Raji (cell line): Measurements from ENCODE around the gene CNOT3.

Experiments used
- POLR2A ChIP-seq: IDR thresholded peaks from 2 replicates; pipeline ENCODE4 v1.6.1; 2011; ENCODE audit warnings: low read depth, low read length, control low read depth; ENCODE audit not compliant: insufficient read depth

The CNOT3 gene

DNA sequence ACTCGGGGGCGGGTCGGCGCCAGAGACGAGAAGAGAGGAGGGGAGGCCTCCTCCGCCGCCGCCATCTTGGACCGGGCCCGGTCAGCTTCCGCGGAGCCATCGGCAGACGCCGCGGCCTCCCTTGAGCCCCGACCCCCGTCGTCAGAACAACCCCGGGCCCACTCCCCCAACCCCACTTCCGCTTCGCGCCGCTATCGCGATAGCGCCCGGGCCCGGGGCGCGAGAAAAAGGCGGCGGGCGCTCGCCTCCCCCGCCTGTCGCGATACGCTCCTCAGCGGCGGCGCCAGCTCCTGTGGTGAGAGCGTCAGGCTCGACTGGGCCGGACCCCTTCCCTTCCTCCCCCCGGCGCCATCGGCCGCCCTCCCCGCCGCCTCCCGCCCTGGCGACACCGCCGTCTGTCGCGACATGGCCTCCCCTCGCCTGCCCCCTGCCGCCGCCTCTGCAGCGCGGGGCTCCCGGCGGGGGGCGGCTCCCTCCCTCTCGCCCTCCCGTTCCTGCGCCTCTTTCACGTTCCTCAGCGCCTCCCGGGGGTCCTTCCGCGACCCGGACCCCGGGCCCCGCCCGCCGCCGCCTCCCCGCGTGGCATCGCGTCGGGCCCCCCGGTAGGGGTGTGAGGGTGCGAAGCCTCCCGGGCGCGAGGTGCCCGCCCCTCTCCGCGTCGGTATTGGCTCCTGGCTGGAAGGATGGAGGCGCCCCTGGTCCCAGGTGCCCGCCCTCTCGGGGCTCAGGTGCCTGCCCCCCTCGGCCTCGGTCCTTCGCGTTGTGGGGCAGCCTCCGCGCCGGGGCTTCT is at the start of gene CNOT3:
Gene CNOT3, plus strand, starts transcription at position 64 of the 790 bp plus-strand sequence. CDS start 5,217 bp downstream, outside the sequence.
- TF ChIP-seq POLR2A = peak; percentile 66

DNA sequence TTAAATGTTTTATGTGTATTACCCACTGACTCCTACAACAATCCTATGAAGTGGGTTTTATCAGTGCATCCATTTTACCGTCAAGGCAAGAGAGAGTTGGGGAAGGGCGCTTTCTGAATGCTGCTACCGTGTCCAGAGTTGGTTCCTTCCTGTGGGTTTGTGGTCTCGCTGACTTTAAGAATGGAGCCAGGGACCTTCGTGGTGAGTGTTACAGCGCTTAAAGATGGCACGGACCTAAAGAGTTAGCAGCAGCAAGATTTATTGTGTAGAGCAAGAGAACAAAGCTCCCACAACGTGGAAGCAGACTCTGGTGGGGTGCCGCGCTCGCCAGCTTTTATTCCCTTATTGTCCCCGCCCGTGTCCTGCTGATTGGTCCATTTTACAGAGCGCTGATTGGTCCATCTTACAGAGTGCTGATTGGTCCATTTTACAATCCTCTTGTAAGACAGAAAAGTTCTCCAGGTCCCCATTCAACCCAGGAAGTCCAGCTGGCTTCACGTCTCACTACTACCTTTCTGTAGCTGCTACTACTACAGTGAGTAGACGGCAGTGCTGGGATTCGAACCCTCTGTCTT is 43.0 kb upstream of the CNOT3 start:
- TF ChIP-seq POLR2A = no peak

DNA sequence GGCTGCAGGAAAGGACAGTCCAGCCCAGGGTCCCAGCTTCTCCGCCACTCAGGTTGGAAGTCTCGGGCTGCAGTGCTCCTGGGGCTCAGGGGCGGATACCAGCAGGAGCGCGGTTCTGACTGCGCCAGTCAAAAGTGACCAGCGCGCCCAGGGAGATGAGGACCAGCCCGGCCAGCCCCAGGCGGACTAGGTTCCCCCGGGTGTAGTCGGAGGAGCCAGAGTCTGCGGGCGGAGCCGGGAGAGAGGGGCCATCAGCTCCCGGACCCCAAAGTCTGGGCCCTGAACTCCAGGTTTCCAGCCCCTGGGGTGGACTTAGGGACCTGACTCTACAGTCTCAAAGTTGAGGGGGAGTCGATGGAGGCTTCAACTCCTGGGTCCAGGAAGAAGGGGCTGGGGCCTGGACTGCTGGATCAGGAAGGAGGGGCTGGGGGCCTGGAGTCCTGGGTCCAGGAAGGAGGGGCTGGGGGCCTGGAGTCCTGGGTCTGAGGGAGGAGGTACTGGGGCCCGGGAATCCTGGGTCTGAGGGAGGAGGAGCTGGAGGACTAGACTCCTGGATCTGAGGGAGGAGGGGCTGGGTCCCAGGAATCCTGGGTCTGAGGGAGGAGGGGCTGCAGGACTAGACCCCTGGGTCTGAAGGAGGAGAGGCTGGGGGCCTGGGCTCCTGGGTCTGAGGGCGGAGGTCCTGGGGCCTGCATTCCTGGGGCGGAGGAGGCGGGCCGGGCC is 42.3 kb upstream of the CNOT3 start:
- no peak for TF ChIP-seq POLR2A

DNA sequence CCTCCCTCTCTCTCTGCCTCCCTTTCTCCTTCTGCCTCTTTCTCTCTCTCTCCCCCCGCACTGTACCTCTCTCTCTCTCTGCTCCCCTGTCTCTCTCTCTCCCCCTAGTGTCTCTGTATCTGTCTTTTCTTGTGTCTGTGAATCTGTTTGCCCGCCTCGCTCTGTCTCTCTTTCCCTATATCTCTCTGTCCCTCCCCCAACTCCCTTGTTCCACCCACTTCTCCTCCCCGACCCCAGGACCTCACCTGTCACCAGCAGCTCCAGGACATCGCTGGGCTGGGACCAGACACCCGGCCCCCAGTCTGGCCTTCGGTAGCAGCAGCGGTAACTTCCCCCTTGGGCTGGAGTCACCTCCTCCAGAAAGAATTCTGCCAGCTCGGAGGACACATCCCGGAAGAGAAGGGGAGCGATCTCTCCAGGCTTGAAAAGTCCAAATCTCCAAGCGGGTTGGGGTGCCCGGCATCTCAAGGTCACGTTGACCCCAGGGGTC is 40.9 kb upstream of the CNOT3 start:
- 0 out of 2 replicates have a peak, but pooled peaks have one; percentile 21 for TF ChIP-seq POLR2A

- no peak for TF ChIP-seq POLR2A
Measured at GRCh38 chr19:54099190-54099902, 38.2 kb upstream of the CNOT3 start.

DNA sequence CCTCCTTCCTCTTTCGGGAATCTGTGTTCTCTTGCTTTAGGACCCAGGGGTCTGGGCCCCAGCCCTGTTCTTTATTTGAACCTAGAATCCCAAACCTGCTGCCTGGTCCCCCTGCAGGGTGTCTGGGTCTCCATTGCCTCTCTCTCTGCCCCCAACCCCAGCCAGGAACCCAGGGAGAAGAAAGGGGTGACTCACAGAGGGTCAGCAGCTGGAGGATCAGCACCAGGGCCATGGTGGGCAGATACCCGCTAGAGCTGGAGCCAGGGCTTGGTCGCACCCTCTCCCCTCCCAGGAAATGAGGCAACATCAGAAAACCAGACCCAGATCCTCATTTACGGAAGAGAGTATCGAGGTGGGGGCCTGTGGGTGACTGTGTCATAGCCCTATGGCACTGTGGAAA is 37.0 kb upstream of the CNOT3 start, which contains the start of gene OSCAR:
Gene OSCAR, minus strand, starts transcription at position 243 of the 400 bp plus-strand sequence. Its CDS starts 11 bp downstream, at position 232.
- TF ChIP-seq POLR2A = no peak

DNA sequence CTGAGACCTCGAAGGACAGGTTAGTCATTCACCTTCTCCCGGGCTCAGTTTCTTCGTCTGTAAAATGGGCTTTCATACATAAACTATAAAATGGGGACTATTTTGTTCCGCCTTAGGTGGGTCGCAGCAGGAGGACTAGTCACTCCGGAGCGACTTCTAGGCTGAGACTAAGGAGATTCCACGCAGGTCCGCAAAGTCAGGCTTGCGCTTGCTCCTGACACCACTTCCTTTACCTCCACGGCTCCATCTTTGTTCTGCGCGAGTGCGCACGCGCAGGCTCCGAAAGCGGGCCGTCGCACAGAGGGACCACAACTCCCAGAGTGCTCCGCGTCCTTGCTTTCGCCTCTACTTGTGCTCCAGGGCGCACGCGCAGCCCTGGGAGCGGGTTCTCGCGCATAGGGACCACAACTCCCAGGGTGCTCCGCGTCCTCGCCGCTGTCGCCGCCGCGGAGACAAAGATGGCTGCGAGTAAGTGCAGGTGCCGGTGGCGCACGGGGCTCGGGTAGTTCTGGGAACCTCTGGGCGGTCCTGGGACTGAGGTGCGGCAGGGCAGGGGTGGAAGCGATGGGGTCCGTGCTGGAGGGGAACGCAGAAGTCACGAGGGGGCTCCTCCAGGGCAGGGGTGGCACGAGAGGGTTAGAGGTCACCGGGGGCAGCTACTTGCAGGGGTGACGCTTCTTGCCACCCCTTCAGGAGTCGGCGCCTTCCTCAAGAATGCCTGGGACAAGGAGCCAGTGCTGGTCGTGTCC is 35.0 kb upstream of the CNOT3 start, which contains the start of gene NDUFA3:
Gene NDUFA3, plus strand, starts transcription at position 435 of the 749 bp plus-strand sequence. Its CDS starts 24 bp downstream, at position 459.
- TF ChIP-seq POLR2A = peak; percentile 86

DNA sequence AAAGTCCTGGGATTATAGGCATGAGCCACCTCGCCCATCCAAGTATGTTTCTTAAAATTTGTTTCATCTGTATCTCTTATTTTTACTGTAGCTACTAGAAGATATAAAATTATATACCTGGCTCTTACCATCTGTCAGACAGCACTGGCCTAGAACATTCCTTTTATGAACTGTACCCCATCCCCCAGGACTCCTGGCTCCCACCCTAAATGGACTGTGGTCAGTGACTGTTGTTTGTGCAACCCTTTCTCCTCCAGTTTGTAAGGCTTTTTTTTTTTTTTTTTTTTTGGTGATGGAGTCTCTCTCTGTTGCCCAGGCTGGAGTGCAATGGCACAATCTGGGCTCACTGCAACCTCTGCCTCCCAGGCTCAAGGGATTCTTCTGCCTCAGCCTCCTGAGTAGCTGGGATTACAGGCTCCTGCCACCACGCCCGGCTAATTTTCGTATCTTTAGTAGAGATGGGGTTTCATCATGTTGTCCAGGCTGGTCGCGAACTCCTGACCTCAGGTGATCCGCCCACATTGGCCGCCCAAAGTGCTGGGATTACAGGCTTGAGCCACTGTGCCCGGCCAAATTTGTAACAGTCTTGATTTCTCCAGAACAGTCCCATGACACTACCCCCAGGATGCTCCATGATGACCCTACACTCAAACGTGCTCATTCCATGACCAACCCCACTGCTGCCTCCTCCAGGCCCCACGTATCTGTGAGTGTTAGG is 32.4 kb upstream of the CNOT3 start:
- TF ChIP-seq POLR2A = no peak

DNA sequence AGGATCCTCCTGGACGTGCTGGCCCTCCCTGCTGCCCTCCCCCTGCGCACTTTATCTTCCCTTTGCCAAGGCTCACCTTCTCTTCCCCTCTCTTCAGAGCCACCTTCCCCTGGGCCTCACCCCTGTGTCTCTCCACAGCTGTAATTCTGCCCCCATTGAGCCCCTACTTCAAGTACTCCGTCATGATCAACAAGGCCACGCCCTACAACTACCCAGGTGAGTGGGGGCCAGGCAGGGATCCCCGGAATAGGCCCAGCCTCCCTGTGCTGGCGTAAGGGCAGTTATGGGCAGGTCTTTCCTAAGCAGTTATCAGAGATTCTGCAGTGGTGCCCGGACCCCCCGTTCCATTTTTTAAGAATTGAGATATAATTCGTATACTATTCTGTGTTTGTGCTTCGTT is 31.8 kb upstream of the CNOT3 start:
- no peak for TF ChIP-seq POLR2A

DNA sequence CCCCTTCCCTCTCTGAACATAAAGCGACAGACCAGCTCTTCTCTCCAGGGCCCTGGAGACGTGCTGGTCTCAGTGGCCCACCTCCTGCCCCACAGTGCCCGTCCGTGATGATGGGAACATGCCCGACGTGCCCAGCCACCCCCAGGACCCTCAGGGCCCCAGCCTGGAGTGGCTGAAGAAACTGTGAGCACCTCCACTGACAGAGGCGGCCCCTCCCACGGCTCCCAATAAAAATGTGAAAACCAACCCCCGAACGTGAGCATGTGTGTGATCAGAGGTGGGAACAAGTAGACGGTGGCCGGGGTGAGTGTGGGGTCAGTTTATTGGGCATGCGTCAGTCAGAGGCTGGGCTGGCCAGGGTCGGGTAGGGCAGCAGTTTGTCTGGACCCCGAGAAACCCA is 30.8 kb upstream of the CNOT3 start:
- TF ChIP-seq POLR2A = no peak

- no peak for TF ChIP-seq POLR2A
Measured at GRCh38 chr19:54107876-54108490, 29.6 kb upstream of the CNOT3 start.

DNA sequence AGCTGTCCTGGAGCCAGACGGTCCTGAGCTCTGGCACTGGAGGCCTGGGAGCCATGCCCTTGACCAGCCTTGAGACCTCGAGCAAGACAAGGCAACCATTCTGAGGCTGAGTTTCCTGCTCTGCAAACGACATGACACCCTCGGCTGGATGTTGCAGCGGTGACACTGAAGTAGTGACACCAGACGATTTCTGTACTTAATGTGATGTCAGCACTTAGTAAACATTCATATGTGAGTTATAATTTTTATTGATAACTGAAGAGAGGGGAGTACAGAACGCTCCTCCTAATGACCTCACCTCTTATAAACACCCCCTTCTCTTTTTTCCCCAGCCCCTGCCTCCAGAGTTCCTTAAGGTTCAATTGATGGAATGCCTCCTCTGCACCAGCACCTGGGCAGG is 29.1 kb upstream of the CNOT3 start:
- no peak for TF ChIP-seq POLR2A

GRCh38 chr19:54109651-54110050 is 27.9 kb upstream of the CNOT3 start:
- no peak for TF ChIP-seq POLR2A
